ENCODE measurements around the gene UROC1.

UROC1 gene

DNA sequence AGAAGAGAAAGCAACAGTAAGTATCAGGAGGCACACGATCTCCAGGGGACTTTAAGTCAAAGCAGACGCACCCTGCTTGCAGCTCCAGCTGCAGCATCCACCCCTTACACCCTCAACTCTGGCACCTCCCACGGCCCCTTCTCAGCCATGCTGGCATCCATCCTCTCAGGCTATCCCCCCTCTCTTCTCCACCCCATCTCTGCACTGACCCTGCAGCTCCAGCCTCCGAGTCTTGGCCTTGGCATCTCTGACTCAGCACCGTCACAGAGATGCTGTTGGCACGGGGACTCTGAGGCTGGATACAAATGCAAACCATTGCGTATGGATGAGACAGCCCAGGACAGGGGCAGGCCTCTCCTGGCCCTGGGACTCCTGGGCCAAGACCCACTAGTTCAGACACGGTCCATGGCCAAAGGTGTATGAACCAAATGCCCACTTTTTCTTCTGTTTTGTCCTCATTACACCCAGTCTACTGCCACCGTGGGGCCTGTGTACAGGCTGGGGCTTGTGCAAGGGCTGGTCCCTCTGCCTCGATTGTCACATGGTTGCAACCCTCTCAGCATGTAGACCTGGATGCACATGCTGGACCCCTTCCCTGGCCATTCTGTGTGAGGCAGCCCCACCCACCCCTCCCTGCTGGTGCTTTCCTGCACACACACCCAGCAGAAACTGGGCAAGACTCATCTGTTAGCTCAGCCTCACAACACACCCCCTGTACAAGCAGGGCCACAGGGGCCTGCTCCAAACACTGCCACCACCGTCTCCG, 23.2 kb downstream of the UROC1 start:
- DNase-seq = no peak

DNA sequence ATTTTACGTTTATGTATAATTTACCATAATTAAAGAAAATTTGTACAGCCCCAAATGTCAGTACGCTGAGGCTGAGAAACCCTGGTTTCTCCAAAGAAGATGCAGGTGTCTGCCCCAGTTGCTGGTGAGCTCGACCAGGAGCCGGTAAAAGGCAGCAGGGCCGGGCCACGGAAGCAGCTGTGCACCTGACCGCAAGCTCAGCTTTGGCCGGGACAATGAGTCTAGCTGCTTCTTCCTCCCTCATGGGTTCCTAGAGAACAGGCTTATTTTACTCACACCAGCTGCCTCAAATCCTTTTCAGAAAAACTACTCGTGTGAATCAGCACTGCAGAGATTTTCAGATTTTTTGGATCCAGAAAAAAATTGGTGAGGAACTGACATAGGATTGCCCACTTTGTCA, 23.8 kb downstream of the UROC1 start:
- DNase-seq = no peak

DNA sequence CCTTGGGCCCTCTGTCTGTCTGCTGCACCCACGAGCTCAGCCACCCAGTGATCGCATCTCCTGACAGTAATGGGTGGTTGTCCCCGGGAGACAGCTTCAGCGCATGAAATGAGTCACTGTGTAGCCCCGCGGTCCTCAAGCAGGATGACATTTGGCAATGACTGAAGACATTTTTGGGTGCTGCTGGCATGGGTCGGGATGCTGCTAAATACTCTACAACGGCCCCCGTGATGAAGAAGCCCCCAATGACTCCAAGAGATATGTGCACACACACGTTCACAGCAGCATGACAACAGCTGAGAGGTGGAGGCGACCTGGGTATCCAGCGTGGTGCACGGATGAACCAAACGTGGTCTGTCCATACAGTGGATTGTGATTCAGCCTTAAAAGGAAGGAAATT, 24.5 kb downstream of the UROC1 start:
- DNase-seq = no peak

DNA sequence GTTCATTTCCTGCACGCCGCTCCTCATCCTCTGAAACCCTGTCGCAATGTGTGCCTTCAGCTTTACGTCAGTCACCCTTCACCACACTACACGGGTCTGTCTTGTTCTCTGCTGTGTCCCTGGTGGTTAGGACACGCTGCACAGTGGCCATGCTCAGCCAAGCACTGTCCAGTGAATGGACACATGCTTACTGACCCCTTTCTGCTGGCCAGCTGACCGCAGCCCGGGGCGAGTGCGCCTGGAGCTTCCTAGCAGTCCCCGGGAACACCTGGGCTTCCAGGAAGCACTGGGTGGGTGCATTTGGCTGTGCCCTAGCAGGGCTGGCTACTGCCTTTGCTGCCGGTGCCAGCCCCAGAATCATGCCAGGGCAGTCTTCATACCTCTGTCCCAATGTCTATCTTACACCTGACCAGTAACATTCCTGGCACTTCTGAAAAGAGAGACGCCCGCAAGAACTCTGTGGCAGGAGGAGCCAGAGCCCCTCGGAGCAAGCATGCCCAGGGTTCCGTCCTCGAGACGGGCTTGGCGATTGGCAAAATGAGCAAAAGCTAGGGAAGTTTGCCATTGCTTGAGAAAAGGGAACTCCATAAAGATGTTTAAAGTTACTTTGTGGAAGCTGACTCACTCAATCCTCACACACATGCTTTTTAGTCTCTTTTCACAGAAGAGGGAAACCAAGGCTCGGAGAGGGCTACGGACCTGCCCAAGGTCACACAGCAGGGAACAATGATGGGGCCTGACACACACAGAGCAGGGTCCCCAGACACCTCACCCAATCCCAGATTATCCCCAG, 26.2 kb downstream of the UROC1 start:
- no peak for DNase-seq

DNA sequence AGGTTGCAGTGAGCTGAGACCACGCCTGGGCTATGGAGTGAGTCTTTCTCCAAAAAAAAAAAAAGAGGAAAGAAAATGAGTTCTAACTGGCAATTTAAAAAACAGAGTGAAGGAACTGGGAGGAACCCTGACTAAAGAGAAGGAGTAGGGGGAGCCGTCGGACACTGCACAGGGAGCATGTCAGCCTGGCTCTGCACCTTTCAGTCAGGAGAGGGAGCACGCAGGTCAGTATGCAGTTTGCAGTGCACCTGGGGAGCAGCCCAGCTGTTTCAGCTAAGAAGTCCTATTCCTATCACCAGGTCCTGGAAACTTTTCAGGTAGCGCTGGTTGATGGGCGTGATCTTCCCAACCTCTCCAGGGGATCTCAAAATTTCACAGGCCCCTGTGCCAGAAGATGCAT, 27.0 kb downstream of the UROC1 start:
- DNase-seq = no peak

DNA sequence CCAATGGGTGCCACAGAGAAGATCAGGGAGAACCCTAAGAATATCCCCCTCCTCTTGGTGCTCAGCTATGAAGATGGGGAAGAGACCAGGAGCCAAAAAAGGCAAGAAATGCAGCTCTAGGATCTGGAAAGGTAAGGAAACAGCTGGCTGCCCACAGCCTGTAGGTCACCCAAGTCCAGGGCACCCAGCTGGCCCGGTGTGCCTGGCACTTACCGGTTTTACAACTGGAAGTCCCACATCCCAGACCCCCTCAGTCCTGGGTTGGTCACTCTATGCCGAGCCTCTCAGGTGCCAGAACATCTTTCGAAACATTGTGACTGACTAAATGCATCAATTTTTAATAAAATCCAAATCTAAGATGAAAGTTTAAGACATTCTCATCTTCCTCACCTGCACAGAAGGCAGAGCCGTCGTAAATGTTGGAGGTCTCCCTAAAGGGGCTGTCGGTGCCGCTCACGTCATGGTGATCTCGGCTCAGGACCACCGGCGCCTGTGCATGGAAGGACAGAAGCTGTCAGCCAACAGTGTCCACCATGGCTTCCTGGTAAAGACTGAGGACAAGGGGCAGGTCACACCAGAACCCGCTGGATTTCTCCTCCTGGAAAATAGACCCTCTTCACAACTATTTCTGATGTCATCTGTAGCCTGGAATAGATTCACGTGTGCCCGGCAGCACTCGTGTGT, 28.5 kb downstream of the UROC1 start:
- DNase-seq = no peak

DNA sequence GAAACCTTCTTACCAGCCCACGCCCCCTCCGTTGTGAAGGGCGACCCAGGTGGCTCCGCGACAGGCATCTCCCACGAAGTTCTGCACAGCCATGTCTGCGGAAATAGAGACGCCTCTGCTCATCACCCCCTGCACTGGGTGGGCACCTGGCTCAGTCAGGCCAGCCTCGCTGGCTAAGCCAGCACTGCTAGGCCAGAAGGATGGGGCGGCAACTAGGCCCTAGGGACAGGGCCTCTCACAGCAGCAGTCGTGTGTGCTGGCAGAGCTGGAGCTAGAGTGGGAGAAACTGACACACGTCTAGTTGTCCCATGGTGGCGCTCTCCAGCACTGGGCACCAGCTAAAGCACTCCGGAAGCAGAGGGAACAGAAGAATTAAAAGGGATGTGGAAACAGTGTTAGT, 29.4 kb downstream of the UROC1 start:
- no peak for DNase-seq

DNA sequence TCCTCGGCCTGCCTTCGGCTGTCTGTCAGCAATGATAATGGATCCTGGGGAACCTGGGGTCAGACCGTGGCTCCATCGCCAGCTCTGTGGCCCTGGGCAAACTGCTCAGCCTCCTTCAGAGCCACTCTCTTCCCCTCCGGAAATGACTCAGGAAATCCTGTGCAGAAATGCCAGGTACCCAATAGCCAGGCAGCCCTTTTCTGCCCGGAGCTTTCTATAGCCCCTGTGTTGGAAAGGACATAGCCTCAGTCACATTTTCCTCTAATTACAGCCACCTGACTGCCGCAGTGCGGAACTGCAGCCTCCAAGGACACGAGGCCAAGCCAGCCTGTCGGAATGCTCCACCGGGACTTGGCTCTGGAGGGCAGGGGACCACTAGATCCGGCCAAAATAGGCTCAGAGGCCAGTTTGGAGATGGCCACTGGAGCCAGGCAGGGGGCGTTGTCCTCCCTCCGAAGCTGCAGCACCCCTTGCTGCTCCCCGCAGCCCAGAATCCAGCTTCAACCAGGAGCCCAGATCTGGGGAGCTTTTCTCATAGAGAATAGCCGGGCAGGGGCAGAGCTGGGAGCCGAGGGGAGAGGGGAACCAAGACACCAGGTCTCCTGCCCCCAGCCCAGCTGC, 30.3 kb downstream of the UROC1 start:
- no peak for DNase-seq

DNA sequence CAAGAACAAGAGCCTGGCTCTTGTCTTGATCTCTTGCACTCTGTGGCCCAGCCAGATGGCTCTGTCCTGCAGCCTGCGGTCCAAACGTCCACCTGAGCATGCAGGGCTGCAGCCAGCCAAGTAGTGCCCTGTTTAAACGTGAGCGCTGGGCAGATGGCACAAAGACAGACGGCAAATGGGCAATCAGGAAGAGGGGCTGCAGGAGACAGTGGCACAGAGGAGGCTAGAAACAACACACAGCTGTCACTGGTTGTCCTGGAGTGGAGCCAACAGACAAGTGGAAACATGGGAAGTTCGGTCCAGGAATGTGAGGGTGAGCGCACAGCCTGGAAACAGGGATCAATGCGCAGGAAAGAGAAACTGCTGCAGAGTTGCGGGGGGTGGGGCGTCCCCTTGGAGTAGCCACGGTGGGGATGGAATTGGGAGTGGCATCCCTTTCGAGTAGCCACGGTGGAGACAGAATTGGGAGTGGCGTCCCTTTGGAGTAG, 31.2 kb downstream of the UROC1 start:
- no peak for DNase-seq

DNA sequence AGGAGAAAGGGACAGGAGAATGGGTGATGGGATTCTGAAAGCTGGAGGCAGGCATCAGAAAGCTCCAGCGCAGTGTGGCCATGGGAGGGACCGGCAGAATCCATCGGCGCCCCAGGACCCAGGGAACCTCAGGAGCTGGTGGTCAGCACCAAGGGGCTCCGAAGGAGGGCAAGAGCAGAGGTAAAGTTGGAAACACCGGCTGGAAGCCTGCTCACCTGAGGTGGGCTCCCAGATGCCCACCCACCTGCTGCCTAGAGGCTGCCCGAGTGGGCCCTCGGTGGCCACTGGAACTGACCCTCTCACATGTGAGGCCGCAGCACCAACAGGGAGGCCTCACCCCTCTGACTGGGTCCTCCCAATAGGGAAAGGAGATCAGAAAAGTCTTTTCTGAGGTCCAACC, 31.6 kb downstream of the UROC1 start:
- DNase-seq = no peak

DNA sequence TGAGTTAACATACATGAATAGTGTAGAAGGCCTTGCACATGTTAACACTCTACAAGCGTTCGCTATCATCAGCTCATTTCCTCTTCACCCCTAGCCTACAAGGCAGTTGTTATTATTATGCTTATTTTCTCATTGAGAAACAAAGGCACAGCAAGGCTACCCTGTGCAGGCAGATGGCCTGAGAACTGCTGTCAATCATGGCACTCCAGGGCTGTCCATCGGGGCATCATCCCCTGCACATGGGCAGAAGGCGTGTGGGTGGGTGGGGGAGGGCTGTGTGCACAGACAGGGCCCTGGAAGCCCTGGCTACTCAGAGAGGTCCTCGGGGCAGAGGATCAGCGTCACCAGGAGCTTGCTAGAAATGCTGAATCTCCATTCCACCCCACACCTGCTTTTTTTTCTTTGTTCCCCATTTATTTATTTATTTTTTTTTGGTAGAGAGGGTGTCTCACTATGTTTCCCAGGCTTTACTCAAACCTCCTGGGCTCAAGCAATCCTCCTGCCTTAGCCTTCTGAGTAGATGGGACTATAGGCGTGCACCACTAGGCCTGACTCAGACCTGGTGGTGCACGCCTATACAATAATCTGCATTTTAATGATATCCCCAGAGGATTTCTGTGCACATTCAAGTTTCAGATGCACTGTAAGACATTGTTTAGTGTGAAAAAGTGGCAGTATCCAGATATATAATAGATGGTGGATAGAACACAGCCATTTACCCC, 32.2 kb downstream of the UROC1 start:
- no peak for DNase-seq

DNA sequence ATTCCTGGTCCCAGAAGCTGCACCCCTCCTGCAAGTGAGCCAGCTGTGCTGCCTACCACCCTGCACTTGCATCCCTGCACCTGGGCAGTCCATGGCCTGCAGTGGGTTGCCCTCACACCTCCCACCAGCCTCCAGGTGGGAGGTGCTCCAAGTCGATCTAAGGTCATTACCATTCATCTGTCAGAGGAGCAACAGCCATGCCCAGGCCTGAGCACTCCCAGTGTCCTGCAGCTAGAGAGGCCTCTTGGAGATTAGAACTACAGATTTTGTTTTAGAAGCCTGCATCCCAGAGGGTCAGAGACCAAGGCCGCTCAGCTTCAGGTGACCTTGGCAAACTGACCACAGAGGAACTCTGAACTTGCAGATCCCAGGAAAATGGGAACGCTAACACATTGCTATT, 32.9 kb downstream of the UROC1 start:
- DNase-seq = no peak

DNA sequence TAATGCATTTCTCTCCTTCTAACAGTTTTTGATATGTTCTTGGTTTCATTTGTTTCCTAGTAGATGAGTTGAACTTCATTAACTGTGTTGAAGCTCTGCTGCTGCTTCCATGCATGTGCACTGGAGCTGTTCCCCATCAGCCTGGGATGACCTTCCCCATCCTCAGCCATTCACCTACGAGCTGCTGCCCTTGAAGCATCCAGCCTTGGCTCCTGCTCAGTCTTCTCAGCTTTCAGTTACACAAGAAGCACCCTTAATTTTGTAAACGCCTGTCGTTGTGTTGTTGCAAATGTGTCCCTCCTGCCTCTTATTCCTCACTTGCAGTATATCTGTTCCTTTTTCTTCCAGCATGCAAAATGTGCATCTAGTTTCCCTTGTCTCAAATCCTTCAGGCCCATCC, 33.4 kb downstream of the UROC1 start:
- DNase-seq = no peak

DNA sequence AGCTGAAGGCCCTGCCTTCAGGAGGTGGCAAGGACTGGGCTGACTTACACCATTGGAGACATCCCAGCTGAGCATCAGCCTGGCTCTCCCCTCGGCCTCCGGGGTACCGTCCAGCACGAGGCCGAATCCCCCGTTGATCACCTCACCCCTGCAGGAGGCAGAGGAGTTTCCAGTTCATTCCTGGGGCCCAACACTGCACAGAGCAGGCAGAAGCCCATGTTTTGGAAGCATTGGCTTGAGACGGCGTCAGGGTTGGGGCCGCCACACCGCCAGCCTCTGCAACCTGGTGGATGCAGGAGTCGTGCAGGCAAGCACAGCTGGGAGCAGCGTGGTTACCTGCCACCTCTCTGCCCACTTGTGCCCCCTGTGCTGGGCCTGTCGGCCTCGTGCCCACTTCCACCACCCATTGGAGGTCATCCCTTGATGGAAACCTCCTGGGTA, 34.2 kb downstream of the UROC1 start:
- no peak for DNase-seq

DNA sequence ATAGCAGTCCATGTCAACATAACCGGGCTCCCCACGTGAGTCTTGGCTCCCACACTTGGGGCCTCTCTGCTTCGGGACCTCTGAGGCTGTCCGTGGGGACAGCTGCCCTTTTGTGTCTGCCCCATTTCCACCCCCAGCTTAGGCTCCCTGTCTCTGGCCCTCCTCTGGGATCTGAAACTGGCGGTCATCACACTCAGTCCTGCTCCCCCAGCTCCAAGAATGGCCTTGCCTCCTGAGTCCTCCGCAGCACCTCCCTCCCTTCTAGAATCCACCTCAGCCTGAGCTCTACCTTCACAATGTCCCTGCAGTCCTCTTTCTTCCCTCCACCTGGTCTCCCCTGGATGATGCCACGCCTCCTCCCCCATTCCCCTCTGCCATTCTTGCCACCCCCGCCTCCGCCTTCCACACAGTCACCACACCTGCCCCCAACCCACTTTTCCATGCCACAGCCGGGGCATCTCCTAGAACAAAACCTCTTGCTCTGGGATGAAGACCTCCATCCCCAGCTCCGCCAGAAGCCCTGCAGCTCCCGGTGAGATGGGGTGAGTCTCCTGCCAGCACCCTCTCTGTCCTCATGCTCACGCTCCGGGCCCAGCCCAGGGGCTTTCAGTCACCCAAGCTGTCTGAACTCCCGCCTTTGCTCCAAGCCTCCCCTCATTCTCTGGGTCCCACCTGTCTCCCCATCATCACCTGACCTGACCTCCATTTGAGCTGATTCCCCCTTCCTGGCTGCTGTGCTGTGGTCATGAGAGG, 34.9 kb downstream of the UROC1 start:
- DNase-seq = no peak

DNA sequence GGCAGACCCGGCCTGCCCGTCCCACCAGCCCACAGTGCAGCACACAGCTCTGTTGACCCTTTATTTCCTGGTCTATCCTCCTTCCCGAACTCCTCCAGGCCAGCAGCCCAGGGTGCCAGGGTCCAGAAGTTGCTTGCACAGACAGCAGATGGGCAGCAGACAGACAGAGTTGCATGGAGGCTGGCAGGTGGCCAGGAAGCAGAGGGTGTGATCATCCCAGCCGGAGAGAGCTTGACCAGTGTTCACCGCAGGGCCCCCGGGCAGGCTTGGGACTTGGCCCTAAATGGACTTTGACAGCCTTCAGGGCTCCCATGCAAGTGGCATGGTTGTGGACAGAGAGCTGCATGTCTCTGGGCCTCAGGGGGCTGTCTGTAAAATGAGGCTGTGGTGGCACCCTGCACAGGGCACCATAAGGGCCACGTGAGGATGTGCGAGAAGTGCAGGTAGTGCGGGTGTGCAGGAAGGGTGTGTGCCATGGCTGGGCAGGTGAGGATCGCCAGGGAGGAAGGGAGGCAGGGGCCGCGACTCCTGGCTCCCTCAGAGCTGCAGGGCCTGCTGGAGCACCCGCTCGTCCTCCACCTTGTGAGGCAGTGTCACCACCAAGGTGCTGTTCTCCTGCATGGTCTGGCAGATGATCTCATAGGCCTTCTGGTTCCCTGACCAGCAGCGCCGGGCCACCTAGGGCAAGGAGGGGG, 35.6 kb downstream of the UROC1 start:
- no peak for DNase-seq

DNA sequence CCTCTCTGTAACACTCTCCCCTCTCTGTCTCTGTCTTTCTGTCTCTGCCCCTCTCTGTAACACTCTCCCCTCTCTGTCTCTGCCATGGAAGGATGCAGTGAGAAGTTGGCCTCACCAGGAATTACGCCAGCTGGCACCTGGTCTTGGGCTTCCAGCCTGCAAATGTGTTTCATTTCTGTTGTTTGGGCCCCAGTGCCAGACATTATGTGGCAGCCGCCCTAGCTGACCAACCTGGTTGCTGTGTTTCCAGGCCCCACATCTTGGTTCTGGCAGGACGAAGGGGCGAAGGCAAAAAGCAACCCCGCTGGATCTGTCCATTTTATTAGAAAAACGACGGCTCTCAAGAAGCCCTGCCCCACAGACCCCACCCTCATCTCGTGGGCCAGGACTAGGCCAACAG, 36.7 kb downstream of the UROC1 start:
- no peak for DNase-seq

DNA sequence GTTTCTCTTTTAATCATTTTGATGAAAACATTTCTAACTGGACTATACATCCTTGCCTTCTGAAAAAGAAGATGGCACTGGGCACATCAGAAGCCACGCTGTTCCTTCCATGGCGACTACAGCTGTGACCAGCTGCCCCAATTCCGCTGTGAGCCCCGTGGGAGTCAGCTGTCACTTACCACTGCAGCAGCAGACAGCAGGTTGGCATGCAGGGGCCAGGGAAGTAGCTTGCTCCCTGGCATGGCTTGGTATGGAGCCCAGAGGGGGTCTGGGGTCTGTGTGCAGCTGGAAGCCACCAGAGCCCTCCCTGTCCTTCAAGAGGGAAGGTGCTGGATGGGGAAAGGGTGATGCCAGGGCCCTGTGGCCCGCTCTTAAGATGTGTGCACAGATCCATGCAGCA, 37.4 kb downstream of the UROC1 start:
- no peak for DNase-seq

DNA sequence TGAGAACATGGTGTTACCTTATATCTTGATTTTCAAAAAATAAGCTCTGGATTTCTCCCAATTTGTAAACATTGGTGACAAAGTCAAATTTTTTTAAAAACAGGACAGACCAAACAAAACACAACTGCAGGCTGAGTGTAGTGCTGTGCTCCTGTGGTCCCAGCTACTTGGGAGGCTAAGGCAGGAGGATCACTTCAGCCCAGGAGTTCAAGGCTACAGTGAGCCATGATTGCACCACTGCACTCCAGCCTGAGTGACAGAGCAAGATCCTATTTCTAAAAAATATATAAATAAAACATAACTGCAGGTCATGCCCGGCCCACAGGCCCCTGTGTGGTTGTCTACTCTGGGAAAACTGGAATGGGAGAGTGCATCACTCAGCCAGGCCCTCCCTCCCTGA, 37.9 kb downstream of the UROC1 start:
- no peak for DNase-seq

DNA sequence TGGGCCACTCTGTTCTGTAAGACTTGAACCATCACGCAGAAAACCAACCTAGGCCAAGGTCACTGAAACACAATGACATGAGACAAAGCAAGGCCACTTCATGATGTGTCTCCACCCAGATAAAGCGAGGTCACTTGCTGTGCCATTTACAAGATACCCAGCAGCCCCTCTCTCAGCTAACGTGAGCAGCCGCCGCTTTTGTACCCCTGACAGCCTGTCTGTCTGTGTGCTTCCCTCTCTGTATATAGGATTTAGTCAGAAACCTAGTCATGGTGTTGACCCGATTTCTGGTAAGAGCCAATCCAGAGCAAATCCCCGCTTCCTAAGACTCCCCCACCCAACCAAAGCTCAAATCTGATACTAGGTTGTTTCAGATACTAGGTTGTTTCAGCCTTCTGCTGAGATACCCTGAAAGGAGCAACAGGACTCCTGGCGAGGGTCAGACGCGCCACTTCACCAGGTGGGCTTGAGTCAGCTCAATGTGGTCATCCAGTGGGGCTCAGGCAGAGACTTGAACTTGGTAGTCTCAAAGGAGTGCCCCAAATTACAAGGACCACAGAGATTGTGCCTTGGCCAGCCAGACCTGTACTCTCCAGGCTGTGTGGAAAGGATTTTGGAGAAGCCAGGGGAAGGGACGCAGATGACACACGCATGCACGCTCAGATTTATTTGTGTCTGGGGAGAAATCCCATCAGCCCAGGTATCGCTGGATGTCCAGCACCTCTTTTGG, 38.8 kb downstream of the UROC1 start:
- no peak for DNase-seq

DNA sequence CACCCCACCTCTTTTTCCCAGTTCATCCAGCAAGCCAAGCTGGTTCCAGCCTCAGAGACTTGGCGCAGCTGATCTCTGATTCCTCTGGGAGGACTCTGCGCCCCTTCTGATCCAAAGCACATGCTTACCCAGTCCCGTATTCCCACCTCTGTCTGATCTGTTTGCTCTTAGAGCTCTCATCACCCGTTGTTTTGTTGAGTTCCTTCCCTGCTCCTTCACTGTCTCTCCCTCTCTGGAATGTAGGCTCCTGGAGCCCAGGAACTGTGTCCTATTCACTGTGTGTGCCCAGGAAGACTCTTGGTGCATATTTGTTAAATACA, 40.6 kb downstream of the UROC1 start:
- DNase-seq = no peak
